Stimulated activated CD4-positive, alpha-beta T cell treated with anti-CD3 and anti-CD28 coated beads, TNF-alpha, amount 100 ng/mL, for 1 hour (primary cell): ENCODE measurements around the gene NFS1.

Source experiments
- DNase-seq, 3 donors: peaks; one replicate each; pipeline ENCODE4 v3.0.0-alpha.2; 2020; ENCODE audit warnings: low read depth in 3 of 3, low spot score in 1 of 3

The NFS1 gene

GRCh38 chr20:35644806-35645205 is 54.3 kb downstream of the NFS1 start:
- DNase-seq: no peak

- no peak for DNase-seq
Observed at GRCh38 chr20:35643045-35643444, 56.1 kb downstream of the NFS1 start.

GRCh38 chr20:35641743-35642142 is 57.4 kb downstream of the NFS1 start:
- DNase-seq: no peak

- no peak for DNase-seq
Observed at GRCh38 chr20:35640724-35641123, 58.4 kb downstream of the NFS1 start.

GRCh38 chr20:35638751-35639150 is 60.4 kb downstream of the NFS1 start:
- no peak for DNase-seq

- DNase-seq: no peak
Observed at GRCh38 chr20:35637276-35637675, 61.9 kb downstream of the NFS1 start.

GRCh38 chr20:35636095-35636494 is 63.1 kb downstream of the NFS1 start:
- no peak for DNase-seq

GRCh38 chr20:35635652-35636051 is 63.5 kb downstream of the NFS1 start:
- DNase-seq: no peak

- no peak for DNase-seq
Observed at GRCh38 chr20:35632539-35633115, 66.5 kb downstream of the NFS1 start.

- no peak for DNase-seq
Observed at GRCh38 chr20:35630636-35631035, 68.5 kb downstream of the NFS1 start.

- DNase-seq: no peak
Observed at GRCh38 chr20:35629427-35630145, 69.6 kb downstream of the NFS1 start.

- no peak for DNase-seq
Observed at GRCh38 chr20:35627121-35627520, 72.0 kb downstream of the NFS1 start.

GRCh38 chr20:35626386-35627001 is 72.7 kb downstream of the NFS1 start:
- DNase-seq: no peak

- DNase-seq: no peak
Observed at GRCh38 chr20:35625584-35626385, 73.4 kb downstream of the NFS1 start.

GRCh38 chr20:35621560-35621946 is 77.6 kb downstream of the NFS1 start:
- DNase-seq: no peak

GRCh38 chr20:35620818-35621559 is 78.2 kb downstream of the NFS1 start:
- DNase-seq: no peak

- peak; percentile 34 to 72 (median 46) for DNase-seq
Observed at GRCh38 chr20:35619196-35620095, 79.7 kb downstream of the NFS1 start.

GRCh38 chr20:35618263-35619131 is 80.7 kb downstream of the NFS1 start:
- no peak for DNase-seq
